Testis (tissue), 2 donors: ENCODE results near the gene PPP1R26.

ENCODE experiments used
- CTCF ChIP-seq, 3 experiments: fragments of 450-650 bp in 2 of 3; fragments of 200-600 bp in 1 of 3; sonication (generic) in 1 of 3; IDR thresholded peaks; one replicate each; pipeline ENCODE4 v1.5.1; 2016 to 2019; ENCODE audit warnings: antibody characterized with exemption in 3 of 3, mild to moderate bottlenecking in 2 of 3, moderate library complexity in 1 of 3
- POLR2A ChIP-seq: fragments of 450-650 bp; IDR thresholded peaks from one replicate; pipeline ENCODE4 v1.6.1; 2017; ENCODE audit warnings: antibody characterized with exemption, mild to moderate bottlenecking, moderate library complexity

- TF ChIP-seq CTCF (IDR thresholded peaks at IDR 0.05) (no peak), POLR2A (no peak)
Observed at GRCh38 chr9:135484460-135485277, 5.1 kb downstream of the PPP1R26 start.
